Medulla oblongata (tissue), 1 donor: ENCODE data around the gene UBA7.
A peak's percentile ranks its signal among the peaks of the same experiment; 100 is the strongest.

Experiments
- DNase-seq: peaks from one replicate; pipeline ENCODE4 v3.0.0-alpha.2; 2015; ENCODE audit errors: extremely low spot score

The UBA7 gene

GRCh38 chr3:49805897-49806701, 7.7 kb downstream of the UBA7 start:
- peak; percentile 67 for DNase-seq

- peak; percentile 77 for DNase-seq
Measured at GRCh38 chr3:49805367-49805782, 8.4 kb downstream of the UBA7 start.

GRCh38 chr3:49804141-49805041, 9.4 kb downstream of the UBA7 start:
- DNase-seq, result no peak

GRCh38 chr3:49803465-49804140, 10.2 kb downstream of the UBA7 start:
- DNase-seq, result no peak

- DNase-seq, result peak; percentile 92
Measured at GRCh38 chr3:49802719-49803464, 10.9 kb downstream of the UBA7 start, which contains the start of gene INKA1. TSS of gene INKA1 (plus strand) at chr3:49803261. CDS start at chr3:49803393, 132 bp downstream.

GRCh38 chr3:49801160-49801559, 12.6 kb downstream of the UBA7 start:
- no peak for DNase-seq

- DNase-seq, result no peak
Measured at GRCh38 chr3:49799761-49800160, 14.0 kb downstream of the UBA7 start, which contains the start of gene CDHR4. TSS of gene CDHR4 (minus strand) at chr3:49799873. CDS start at chr3:49799812, 61 bp downstream.

- no peak for DNase-seq
Measured at GRCh38 chr3:49799105-49799504, 14.6 kb downstream of the UBA7 start.

GRCh38 chr3:49794926-49795905, 18.5 kb downstream of the UBA7 start:
- DNase-seq, result no peak

GRCh38 chr3:49794431-49794830, 19.3 kb downstream of the UBA7 start:
- no peak for DNase-seq

GRCh38 chr3:49793486-49794085, 20.2 kb downstream of the UBA7 start:
- DNase-seq, result no peak

GRCh38 chr3:49792371-49793150, 21.2 kb downstream of the UBA7 start:
- DNase-seq, result no peak

GRCh38 chr3:49791571-49791970, 22.2 kb downstream of the UBA7 start:
- DNase-seq, result no peak

GRCh38 chr3:49790626-49791411, 22.9 kb downstream of the UBA7 start:
- no peak for DNase-seq

- DNase-seq, result no peak
Measured at GRCh38 chr3:49788056-49788455, 25.7 kb downstream of the UBA7 start.

GRCh38 chr3:49787536-49787935, 26.2 kb downstream of the UBA7 start:
- DNase-seq, result no peak

GRCh38 chr3:49787182-49787464, 26.6 kb downstream of the UBA7 start:
- DNase-seq, result peak; percentile 46
